Spleen (tissue), 7 donors: ENCODE data around the gene NPRL2.

Experiments used
- CTCF ChIP-seq, 11 experiments: fragments of 200-600 bp in 7 of 11; fragments of 450-650 bp in 4 of 11; sonication (generic) in 4 of 11; IDR thresholded peaks in 8 of 11; conservative IDR thresholded peaks in 3 of 11; 1 replicate in 7 of 11; 2 replicates in 4 of 11; pipeline versions ENCODE4 v1.4.0 to v1.8.0; 2016 to 2021; ENCODE audit warnings: antibody characterized with exemption in 11 of 11, inconsistent platforms in 4 of 11, mild to moderate bottlenecking in 1 of 11
- POLR2A ChIP-seq, 3 donors: fragments of 450-650 bp; IDR thresholded peaks; one replicate each; pipeline ENCODE4 v1.5.1; 2017; ENCODE audit warnings: antibody characterized with exemption in 3 of 3, mild to moderate bottlenecking in 1 of 3
- donor health status: DM: no; HTN: no; CAD: no; lungs with moderate emphysema.
- donor health status: DM: no; HTN: no; CAD: no.
- donor health status: DM: no; HTN: no; CAD: no.

GRCh38 chr3:50388720-50389413 is 38.3 kb upstream of the NPRL2 start:
- TF ChIP-seq POLR2A (IDR thresholded peaks at IDR 0.05): no peak
- TF ChIP-seq CTCF (IDR thresholded peaks at IDR 0.05 in 8 of 11, conservative IDR thresholded peaks at IDR 0.05 in 3 of 11): no peak
